ENCODE data around the gene ST7.

The ST7 gene

DNA sequence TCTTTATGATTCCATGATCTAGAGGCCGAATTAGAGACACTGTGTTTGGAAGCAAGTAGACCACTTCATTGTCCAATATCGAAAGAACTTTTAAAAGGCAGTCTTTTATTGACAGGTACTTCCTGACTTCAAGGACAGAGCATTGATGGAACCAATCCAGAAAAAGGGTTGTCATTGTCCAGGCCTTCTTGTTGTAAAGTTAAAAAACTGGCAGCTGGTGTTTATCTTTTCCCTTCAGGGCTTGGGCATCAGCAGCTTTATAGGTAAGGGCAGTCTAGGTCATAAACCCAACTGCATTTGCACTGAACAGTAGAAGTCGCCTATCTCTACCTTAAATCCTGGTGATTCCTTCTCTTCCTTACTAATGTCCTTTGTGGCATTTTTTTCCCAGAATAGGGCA lies 95.6 kb downstream of the ST7 start:
- Histone ChIP-seq H3K27ac (no peak overlapping the region), H3K4me3 (no peak overlapping the region)
- no peak for DNase-seq (ENCODE audit: low spot score)
- TF ChIP-seq, protein P1, sequence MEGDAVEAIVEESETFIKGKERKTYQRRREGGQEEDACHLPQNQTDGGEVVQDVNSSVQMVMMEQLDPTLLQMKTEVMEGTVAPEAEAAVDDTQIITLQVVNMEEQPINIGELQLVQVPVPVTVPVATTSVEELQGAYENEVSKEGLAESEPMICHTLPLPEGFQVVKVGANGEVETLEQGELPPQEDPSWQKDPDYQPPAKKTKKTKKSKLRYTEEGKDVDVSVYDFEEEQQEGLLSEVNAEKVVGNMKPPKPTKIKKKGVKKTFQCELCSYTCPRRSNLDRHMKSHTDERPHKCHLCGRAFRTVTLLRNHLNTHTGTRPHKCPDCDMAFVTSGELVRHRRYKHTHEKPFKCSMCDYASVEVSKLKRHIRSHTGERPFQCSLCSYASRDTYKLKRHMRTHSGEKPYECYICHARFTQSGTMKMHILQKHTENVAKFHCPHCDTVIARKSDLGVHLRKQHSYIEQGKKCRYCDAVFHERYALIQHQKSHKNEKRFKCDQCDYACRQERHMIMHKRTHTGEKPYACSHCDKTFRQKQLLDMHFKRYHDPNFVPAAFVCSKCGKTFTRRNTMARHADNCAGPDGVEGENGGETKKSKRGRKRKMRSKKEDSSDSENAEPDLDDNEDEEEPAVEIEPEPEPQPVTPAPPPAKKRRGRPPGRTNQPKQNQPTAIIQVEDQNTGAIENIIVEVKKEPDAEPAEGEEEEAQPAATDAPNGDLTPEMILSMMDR (IDR thresholded peaks at IDR 0.05) = no peak

DNA sequence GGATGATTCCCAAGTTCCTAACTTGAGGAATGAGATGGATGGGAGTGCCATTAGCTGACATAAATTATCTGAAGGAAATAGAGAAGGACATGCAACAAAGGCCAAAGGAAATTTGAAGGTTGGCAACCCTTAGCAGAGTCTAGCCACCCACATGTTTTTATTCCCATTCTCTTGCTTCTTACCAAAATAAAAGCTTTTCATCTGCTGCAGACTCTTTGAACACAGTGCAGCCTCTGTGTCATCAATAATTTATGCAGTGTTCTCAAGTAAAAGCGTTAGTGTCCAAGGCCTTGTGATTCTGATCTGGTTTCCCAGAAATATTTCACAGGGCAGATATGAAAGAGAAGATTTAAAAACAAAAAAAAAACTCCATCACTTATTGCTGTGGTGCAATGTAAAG lies 98.5 kb downstream of the ST7 start:
- TF ChIP-seq, protein P1 (IDR thresholded peaks at IDR 0.05) = no peak
- H3K4me3 ChIP-seq = no peak overlapping the region
- no peak overlapping the region for H3K27ac ChIP-seq
- no peak for DNase-seq (ENCODE audit: low spot score)

DNA sequence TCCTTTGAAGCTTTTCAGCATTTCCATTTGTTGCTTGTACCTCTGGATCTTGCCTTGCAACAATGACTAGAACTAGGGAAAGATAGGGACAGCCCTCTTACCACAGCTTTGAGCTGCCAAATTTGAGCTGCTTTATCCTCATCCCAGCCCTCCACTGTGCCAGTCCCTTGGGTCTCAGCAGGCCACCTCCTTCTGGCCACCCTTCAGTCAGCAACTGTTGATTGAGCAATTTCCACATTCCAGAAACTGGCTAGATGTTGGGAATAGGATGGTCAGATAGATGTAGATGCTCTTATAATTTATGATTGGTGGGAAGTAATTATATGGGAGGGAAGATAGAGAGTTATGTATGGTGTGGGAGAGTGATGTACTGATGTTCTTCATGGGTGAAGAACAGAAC lies 100.1 kb downstream of the ST7 start:
- TF ChIP-seq, protein P1 (IDR thresholded peaks at IDR 0.05) = no peak
- Histone ChIP-seq H3K27ac (no peak overlapping the region), H3K4me3 (no peak overlapping the region)
- no peak for DNase-seq (ENCODE audit: low spot score)

DNA sequence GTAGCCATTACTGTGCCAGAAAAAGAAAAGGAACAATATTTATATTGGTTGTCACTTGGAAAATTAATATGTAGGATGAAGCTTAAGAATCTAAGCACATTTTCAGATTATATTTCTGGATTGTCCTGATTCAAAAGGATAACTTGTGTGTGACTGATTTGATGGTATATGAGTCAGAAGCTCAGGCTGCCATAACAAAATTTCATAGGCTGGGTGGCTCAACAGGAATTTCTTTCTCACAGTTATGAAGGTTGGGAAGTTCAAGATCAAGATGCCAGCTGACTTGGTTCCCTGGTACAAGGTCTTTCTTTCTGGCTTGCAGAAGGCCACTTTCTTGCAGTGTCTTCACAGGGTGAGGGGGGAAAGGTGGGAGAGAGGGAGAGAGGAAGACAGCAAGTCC lies 108.5 kb downstream of the ST7 start:
- no peak overlapping the region for H3K27ac ChIP-seq
- TF ChIP-seq, protein P1 (IDR thresholded peaks at IDR 0.05) = no peak
- DNase-seq (ENCODE audit: low spot score) = no peak

DNA sequence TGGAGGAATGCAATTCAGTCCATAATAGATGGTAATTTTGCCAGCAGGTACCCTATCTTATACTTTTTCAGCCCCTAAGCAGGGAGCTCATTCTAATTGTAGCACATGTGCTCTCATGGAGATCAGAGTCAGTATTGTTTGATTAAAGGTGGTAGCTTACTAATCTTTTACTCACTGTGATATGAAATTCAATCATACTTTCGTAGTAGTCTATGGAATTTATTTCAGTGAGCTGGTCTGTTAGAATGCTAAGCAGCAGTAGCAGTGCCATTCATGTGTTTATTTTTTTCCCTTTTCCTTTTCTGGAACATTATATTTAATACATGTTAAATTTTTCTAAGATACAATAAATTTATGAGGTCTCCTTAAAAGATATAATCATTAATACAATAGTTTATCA lies 109.0 kb downstream of the ST7 start:
- TF ChIP-seq, protein P1 (IDR thresholded peaks at IDR 0.05) = no peak
- no peak for DNase-seq (ENCODE audit: low spot score)
- H3K27ac ChIP-seq = no peak overlapping the region
- no peak overlapping the region for H3K4me3 ChIP-seq

More for the DNA sequence above, 108.5 kb downstream of the ST7 start:
- no peak overlapping the region for H3K4me3 ChIP-seq

DNA sequence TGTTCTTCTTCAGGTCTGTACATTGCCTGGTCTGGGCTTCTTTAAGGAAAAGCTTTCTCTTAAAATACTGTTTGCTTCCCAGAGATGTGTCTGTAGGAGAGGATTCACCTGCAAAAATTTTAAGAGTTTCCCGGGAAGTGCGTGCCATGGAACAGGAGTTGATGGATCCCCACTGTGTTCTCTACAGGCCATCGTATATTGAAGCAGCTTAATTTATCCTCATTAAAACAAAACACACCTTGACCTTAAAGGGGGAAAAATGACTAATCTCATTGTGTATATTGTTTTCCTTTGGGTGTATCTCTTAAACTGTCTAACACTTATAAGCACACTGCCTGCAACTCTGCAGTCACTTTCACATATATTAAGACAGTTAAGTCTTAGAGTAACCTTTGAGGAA lies 111.4 kb downstream of the ST7 start:
- Histone ChIP-seq H3K27ac (no peak overlapping the region), H3K4me3 (no peak overlapping the region)
- DNase-seq (ENCODE audit: low spot score) = no peak
- TF ChIP-seq, protein P1 (IDR thresholded peaks at IDR 0.05) = no peak

DNA sequence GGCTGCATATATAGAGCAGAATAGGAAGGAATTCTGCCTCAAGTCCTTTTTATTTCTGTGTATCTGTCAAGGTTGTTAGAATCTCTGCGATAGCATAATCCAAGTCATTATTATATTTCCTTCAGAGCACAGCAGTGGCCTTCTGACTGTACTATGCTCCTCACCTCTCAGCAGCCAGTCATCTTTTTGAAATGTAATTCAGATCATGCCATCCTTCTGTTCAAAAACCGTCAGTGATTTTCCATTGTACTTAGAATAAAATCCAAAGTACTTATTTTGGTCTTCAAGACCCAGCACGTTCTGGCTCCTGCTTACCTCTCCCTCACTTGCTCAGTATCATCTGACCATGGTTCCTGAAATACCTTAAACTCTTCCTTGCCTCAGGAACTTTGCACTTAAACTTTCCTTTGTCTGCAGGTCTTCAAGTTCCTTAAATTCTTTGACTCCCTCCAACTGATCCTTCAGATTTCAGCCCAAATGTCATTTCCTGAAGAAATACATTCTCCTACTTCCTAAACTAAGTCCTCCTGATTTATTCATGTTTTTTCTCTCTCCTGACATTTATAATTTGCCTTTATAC lies 112.4 kb downstream of the ST7 start:
- H3K4me3 ChIP-seq = no peak overlapping the region
- TF ChIP-seq, protein P1 (IDR thresholded peaks at IDR 0.05) = no peak
- no peak for DNase-seq (ENCODE audit: low spot score)
- H3K27ac ChIP-seq = no peak overlapping the region
